AG04450 (cell line): ENCODE measurements around the gene SEMA4D. TPM values are rescaled to one million over a fixed set of nuclear protein-coding genes. Genes with fewer than 3 reads are reported as not detected.

Experiments used
- CTCF ChIA-PET: fragments of 300-600, 350-600 bp; formaldehyde crosslinking; extraction: SDS; loops from one replicate; lab custom pipeline; 2022; ENCODE audit warnings: antibody characterized with exemption, inconsistent platforms; lab: Charles Lee
- POLR2A ChIA-PET: fragments of 350-600 bp; formaldehyde crosslinking; extraction: SDS; loops from one replicate; lab custom pipeline; 2021; ENCODE audit warnings: antibody characterized with exemption, inconsistent platforms; lab: Yijun Ruan, JAX
- DNase-seq: peaks from one replicate; pipeline ENCODE4 v3.0.0-alpha.2; 2011; ENCODE audit warnings: low read depth, low spot score
- H3K27ac ChIP-seq: one replicate; pipeline ENCODE4 v1.5.1; 2012; ENCODE audit warnings: low read depth, low read length, control low read depth
- H3K27me3 ChIP-seq: one replicate; pipeline ENCODE4 v1.6.0; 2012; ENCODE audit warnings: low read length; ENCODE audit not compliant: control insufficient read depth, insufficient read depth
- H3K4me3 ChIP-seq: 2 replicates; pipeline ENCODE4 v1.5.1; 2011; ENCODE audit warnings: mild to moderate bottlenecking, low read depth, low read length, control low read depth
- H3K9me3 ChIP-seq: 2 replicates; pipeline ENCODE4 v1.5.1; 2012; ENCODE audit warnings: low read length; ENCODE audit not compliant: control insufficient read depth, insufficient read depth
- CTCF ChIP-seq: IDR thresholded peaks from 2 replicates; pipeline ENCODE4 v1.5.1; 2011; ENCODE audit warnings: low read depth, low read length, control low read depth, inconsistent platforms
- polyA plus RNA-seq: library from polyadenylated mRNA; depleted of rRNA; stranded (reverse); fragments of >200 nt; gene quantifications from 2 replicates; pipeline ENCODE4 v1.2.3, GENCODE V29; 2011

The SEMA4D gene
- polyA plus RNA-seq, 1 experiment = 2.8 TPM

DNA sequence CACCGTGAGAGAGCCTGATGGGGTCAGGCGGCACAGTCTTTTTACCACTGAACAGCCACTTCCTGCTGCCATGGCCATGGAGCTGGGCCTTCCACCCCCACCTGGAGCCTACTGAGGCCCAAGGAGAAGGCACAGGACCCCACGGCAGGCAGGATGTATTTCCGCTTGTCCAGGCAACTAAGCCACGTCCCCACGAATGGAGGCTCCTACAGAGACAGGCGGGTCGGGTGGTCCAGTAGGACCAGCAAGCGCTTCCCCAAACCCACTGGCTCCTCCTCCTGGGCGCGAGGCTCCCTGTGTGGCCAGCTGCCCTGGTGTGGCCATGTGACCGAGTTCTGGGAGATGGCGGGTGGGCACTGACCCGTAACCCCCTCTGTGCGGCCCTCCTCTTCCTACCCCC, 113.1 kb downstream of the SEMA4D start:
- H3K27me3 ChIP-seq = no peaks in the 10 kb centered on the region
- DNase-seq = no peak
- POLR2A ChIA-PET = no interaction called here
- CTCF ChIA-PET = no interaction called here
- TF ChIP-seq CTCF = no peak
- peaks cover 5% of the 10 kb centered on the region; the same call in 1 of the 2 replicates for H3K9me3 ChIP-seq
- no peak overlapping the region for H3K4me3 ChIP-seq
- H3K27ac ChIP-seq = no peak overlapping the region

GRCh38 chr9:89383721-89384300, 114.1 kb downstream of the SEMA4D start:
- peaks cover 5% of the 10 kb centered on the region; the same call in 1 of the 2 replicates for H3K9me3 ChIP-seq
- no peak for TF ChIP-seq CTCF
- no peak overlapping the region for H3K27ac ChIP-seq
- no peak overlapping the region for H3K4me3 ChIP-seq
- no peak for DNase-seq
- ChIA-PET CTCF (interaction anchor here (1.7 kb wide), 1 partner anchor 165 kb away, joined by 8 read pairs; no protein-coding TSS in a partner anchor), POLR2A (no interaction called here)
- H3K27me3 ChIP-seq = no peaks in the 10 kb centered on the region

DNA sequence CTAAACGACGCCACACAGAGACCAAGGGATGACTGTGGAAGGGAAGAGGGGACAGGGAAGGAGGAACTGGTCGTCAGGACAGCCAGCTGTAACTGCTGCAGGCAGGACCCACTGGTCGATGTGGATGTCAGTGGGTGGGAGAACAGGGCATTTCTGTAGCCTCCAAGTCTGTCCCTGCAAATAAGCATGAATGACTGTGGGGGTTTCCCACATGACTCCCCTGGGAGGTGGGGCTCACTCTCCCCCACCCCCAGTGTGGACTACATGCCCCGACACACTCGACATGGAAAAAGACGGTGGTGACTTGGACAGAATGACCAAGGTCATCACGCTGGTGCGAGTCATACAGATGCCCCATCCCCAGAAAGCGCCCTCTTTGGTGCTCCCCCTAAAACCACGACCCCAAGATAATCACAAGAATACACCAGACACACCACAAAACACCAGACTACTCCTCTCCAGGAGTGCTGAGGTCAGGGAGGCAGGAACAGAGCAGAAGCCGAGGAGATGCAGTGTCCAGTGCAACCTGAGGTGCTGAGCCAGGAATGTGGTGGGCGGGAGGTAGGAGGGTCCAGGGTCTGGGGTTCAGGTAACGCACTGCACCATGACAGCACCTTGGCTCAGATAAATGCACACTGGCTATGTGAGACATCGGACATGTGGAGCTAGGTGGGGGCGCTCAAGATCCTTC, 114.7 kb downstream of the SEMA4D start:
- DNase-seq = no peak
- H3K27ac ChIP-seq = no peak overlapping the region
- no peaks in the 10 kb centered on the region; the same call in 1 of the 2 replicates for H3K9me3 ChIP-seq
- POLR2A ChIA-PET = interaction anchor here (0.7 kb wide), 1 partner anchor 15 kb away, joined by 3 read pairs; no protein-coding TSS in a partner anchor
- H3K27me3 ChIP-seq = no peaks in the 10 kb centered on the region
- CTCF ChIA-PET = interaction anchor here (1.7 kb wide), 1 partner anchor 166 kb away, joined by 8 read pairs; no protein-coding TSS in a partner anchor
- H3K4me3 ChIP-seq = no peak overlapping the region
- TF ChIP-seq CTCF = no peak

DNA sequence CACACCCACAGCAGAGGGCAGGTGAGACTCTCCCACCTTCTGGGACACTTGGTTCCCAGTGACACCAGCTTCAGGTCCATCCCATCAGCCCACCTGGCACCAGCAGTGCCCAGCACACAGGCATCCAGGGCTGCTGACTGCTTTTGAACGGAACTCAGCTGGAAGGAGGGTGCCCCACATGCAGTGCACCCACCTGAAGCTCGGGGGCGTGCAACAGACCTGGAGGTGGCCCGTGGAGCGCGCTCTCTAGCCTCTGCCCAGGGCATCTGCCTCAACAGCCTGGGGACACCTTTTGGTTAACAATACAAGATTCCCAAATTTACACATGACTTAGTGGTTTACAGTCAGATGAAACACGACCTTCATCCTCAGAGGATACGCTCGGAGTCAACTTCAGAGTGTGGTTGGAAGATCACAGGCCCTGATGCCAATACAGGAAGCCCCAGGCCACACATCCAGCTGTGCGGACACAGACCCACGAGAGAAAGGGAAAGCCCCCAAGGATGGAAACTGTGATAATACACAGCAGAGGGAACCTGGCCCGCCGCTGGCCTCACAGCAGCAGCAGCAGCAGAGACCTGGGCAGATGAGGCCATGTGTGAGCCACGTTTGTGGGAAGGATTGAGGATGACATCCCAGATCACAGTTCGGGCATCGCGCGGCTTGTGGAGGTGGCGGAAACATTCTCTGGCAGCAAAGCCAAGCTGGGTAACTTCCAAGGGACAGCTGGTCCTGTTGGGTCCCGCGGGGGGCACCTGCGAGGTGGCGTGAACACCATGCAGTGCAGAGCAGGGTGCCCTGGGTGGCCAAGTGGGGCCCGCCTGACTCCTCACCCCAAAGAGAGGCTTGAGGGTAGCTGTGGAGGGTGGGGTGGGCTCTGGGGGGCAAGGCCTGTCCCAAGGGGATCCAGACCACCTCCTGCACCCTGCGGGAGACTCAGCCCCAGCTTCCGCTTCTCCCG, 115.6 kb downstream of the SEMA4D start:
- H3K27ac ChIP-seq = no peak overlapping the region
- CTCF ChIA-PET = interaction anchor here (1.7 kb wide), 1 partner anchor 167 kb away, joined by 8 read pairs; no protein-coding TSS in a partner anchor
- no peak for DNase-seq
- no peaks in the 10 kb centered on the region; the same call in 1 of the 2 replicates for H3K9me3 ChIP-seq
- POLR2A ChIA-PET = interaction anchor here (0.7 kb wide), 1 partner anchor 16 kb away, joined by 3 read pairs; no protein-coding TSS in a partner anchor
- no peaks in the 10 kb centered on the region for H3K27me3 ChIP-seq
- no peak overlapping the region for H3K4me3 ChIP-seq
- TF ChIP-seq CTCF = no peak
